CD4-positive, alpha-beta memory T cell (primary cell): Measurements from ENCODE around the gene SLC9A9. TPM values are rescaled to one million over a fixed set of nuclear protein-coding genes. Genes with fewer than 3 reads are reported as not detected.
"Not testable (repeated sequence)": the region's sequence is repeated elsewhere in the genome, so short reads cannot be mapped to it uniquely, and the experiment has no call there.

Experiments used
- CTCF ChIA-PET: fragments of 350-600 bp; sonication (Branson Sonifier 250); formaldehyde crosslinking; loops from one replicate; lab custom pipeline; 2021; ENCODE audit warnings: inconsistent platforms; ENCODE audit not compliant: partially characterized antibody; lab: Charles Lee
- POLR2A ChIA-PET: fragments of 350-600 bp; sonication (Branson Sonifier 250); formaldehyde crosslinking; loops from one replicate; lab custom pipeline; 2021; ENCODE audit not compliant: partially characterized antibody; lab: Charles Lee
- DNase-seq, 5 donors: peaks; one replicate each; pipeline versions ENCODE4 v3.0.0 to v3.0.0-alpha.2; 2020 to 2022; ENCODE audit warnings: mixed read lengths in 1 of 5
- H3K27ac ChIP-seq: one replicate; pipeline ENCODE4 v1.7.0; 2013; ENCODE audit warnings: low read depth, low read length
- H3K27me3 ChIP-seq: 2 replicates; pipeline ENCODE4 v1.7.0; 2013; ENCODE audit warnings: mild to moderate bottlenecking, low read length, moderate library complexity; ENCODE audit not compliant: insufficient read depth
- H3K36me3 ChIP-seq: 2 replicates; pipeline ENCODE4 v1.7.0; 2013; ENCODE audit warnings: mild to moderate bottlenecking, low read length, moderate library complexity; ENCODE audit not compliant: insufficient read depth
- H3K4me1 ChIP-seq: 2 replicates; pipeline ENCODE4 v1.7.0; 2013; ENCODE audit warnings: mild to moderate bottlenecking, low read length, moderate library complexity; ENCODE audit not compliant: insufficient read depth
- H3K4me3 ChIP-seq, 2 donors: one replicate each; pipeline ENCODE4 v1.7.0; 2013; ENCODE audit warnings: low read length in 2 of 2, mild to moderate bottlenecking in 1 of 2
- H3K9me3 ChIP-seq, 2 donors: one replicate each; pipeline ENCODE4 v1.7.0; 2013; ENCODE audit warnings: low read length in 2 of 2, control low read depth in 1 of 2; ENCODE audit not compliant: control insufficient read depth in 1 of 2
- H3K27ac Mint-ChIP-seq, 7 donors: one replicate each; pipeline ENCODE4 v1.8.0; 2020 to 2021; ENCODE audit warnings: mixed read lengths in 7 of 7, mild to moderate bottlenecking in 6 of 7, inconsistent platforms in 3 of 7, moderate library complexity in 3 of 7
- H3K27me3 Mint-ChIP-seq, 2 donors: one replicate each; pipeline ENCODE4 v1.8.0; 2020 to 2021; ENCODE audit warnings: mixed read lengths in 2 of 2
- H3K36me3 Mint-ChIP-seq, 2 donors: one replicate each; pipeline ENCODE4 v1.8.0; 2020 to 2021; ENCODE audit warnings: mixed read lengths in 2 of 2, inconsistent platforms in 1 of 2, mild to moderate bottlenecking in 1 of 2
- H3K4me1 Mint-ChIP-seq, 4 donors: one replicate each; pipeline ENCODE4 v1.8.0; 2020 to 2021; ENCODE audit warnings: mixed read lengths in 4 of 4, mild to moderate bottlenecking in 1 of 4
- H3K4me3 Mint-ChIP-seq, 8 donors: one replicate each; pipeline ENCODE4 v1.8.0; 2020 to 2021; ENCODE audit warnings: mixed read lengths in 8 of 8, mild to moderate bottlenecking in 7 of 8, moderate library complexity in 6 of 8, inconsistent platforms in 3 of 8
- H3K9me3 Mint-ChIP-seq, 8 donors: one replicate each; pipeline ENCODE4 v1.8.0; 2020 to 2021; ENCODE audit warnings: mixed read lengths in 8 of 8, mild to moderate bottlenecking in 5 of 8, inconsistent platforms in 3 of 8, moderate library complexity in 1 of 8
- intact Hi-C: fragments of 100-400 bp; cut with micrococcal nuclease; formaldehyde crosslinking; loops from one replicate; pipeline ENCODE4 v1.15.1; 2023
- polyA plus RNA-seq, 2 donors: library from polyadenylated mRNA; unstranded; fragments of 300-500 nt; fragmentation: Illumina TruSeq; gene quantifications; one replicate each; pipeline ENCODE4 v1.2.3, GENCODE V29; 2021
- total RNA-seq, 2 experiments: library from RNA; stranded (reverse); gene quantifications; one replicate each; pipeline ENCODE4 v1.2.3, GENCODE V29; 2021

Gene SLC9A9
- total and polyA plus RNA-seq, 4 experiments from 2014 or later = 30.8 to 35.5 (median 34.4) TPM

- H3K36me3 Mint-ChIP-seq = peaks cover 3 to 32% of the 10 kb centered on the region in 2 donors
- H3K4me3 Mint-ChIP-seq = no peak overlapping the region
- ChIA-PET CTCF (interaction anchor here (1.3 kb wide), 1 partner anchor 37 kb away, joined by 3 read pairs; no protein-coding TSS in a partner anchor), POLR2A (no interaction called here)
- no peaks in the 10 kb centered on the region for H3K9me3 ChIP-seq
- no peak overlapping the region for H3K27ac ChIP-seq
- no peaks in the 10 kb centered on the region for H3K4me1 ChIP-seq
- H3K9me3 Mint-ChIP-seq = peaks cover 0 to 4% (median 0%) of the 10 kb centered on the region in 8 donors
- intact Hi-C loops = no loop called here
- DNase-seq = no peak
- H3K4me1 Mint-ChIP-seq = peaks cover 0 to 14% (median 5%) of the 10 kb centered on the region in 4 donors
- H3K27ac Mint-ChIP-seq = peak overlapping the region in 1 of 7 donors; percentile 53
- H3K4me3 ChIP-seq = no peak overlapping the region
- no peaks in the 10 kb centered on the region for H3K27me3 ChIP-seq
- no peaks in the 10 kb centered on the region for H3K27me3 Mint-ChIP-seq
- no peaks in the 10 kb centered on the region for H3K36me3 ChIP-seq
Measured at GRCh38 chr3:143712522-143712921, 135.7 kb downstream of the SLC9A9 start.

- Mint-ChIP-seq H3K4me1 (peaks cover 0 to 10% (median 2%) of the 10 kb centered on the region in 4 donors), H3K36me3 (peaks cover 0 to 17% of the 10 kb centered on the region in 2 donors), H3K9me3 (peaks cover 0 to 6% (median 0%) of the 10 kb centered on the region in 8 donors), H3K27ac (no peak overlapping the region), H3K4me3 (no peak overlapping the region), H3K27me3 (no peaks in the 10 kb centered on the region)
- intact Hi-C loops = no loop called here
- DNase-seq = no peak
- Histone ChIP-seq H3K9me3 (no peaks in the 10 kb centered on the region), H3K4me3 (no peak overlapping the region), H3K4me1 (no peaks in the 10 kb centered on the region), H3K27me3 (no peaks in the 10 kb centered on the region), H3K27ac (no peak overlapping the region), H3K36me3 (no peaks in the 10 kb centered on the region)
- CTCF ChIA-PET = interaction anchor here (0.9 kb wide), 1 partner anchor 34 kb away, joined by 3 read pairs; no protein-coding TSS in a partner anchor
- POLR2A ChIA-PET = no interaction called here
Measured at GRCh38 chr3:143707848-143708247, 140.4 kb downstream of the SLC9A9 start.

- Mint-ChIP-seq H3K27me3 (no peaks in the 10 kb centered on the region), H3K36me3 (peaks cover 0 to 20% of the 10 kb centered on the region in 2 donors), H3K27ac (peak overlapping the region in 2 of 7 donors; percentile 18 to 61), H3K9me3 (peaks cover 0 to 2% (median 0%) of the 10 kb centered on the region in 8 donors), H3K4me3 (no peak overlapping the region), H3K4me1 (peaks cover 0 to 7% (median 0%) of the 10 kb centered on the region in 4 donors)
- POLR2A ChIA-PET = no interaction called here
- CTCF ChIA-PET = no interaction called here
- Histone ChIP-seq H3K27me3 (no peaks in the 10 kb centered on the region), H3K4me3 (no peak overlapping the region), H3K4me1 (no peaks in the 10 kb centered on the region), H3K27ac (no peak overlapping the region), H3K9me3 (no peaks in the 10 kb centered on the region), H3K36me3 (no peaks in the 10 kb centered on the region)
- intact Hi-C loops = no loop called here
- DNase-seq = no peak
Measured at GRCh38 chr3:143700431-143700975, 147.8 kb downstream of the SLC9A9 start.

- peaks cover 0 to 5% (median 0%) of the 10 kb centered on the region in 4 donors for H3K4me1 Mint-ChIP-seq
- intact Hi-C loops = no loop called here
- no peaks in the 10 kb centered on the region for H3K9me3 ChIP-seq
- DNase-seq = no peak
- H3K4me3 ChIP-seq = no peak overlapping the region
- no peaks in the 10 kb centered on the region for H3K4me1 ChIP-seq
- H3K36me3 ChIP-seq = no peaks in the 10 kb centered on the region
- H3K36me3 Mint-ChIP-seq = peaks cover 0 to 20% of the 10 kb centered on the region in 2 donors
- H3K4me3 Mint-ChIP-seq = no peak overlapping the region
- no peaks in the 10 kb centered on the region for H3K27me3 Mint-ChIP-seq
- H3K27ac ChIP-seq = no peak overlapping the region
- no peak overlapping the region for H3K27ac Mint-ChIP-seq
- ChIA-PET CTCF (interaction anchor here (0.7 kb wide), 1 partner anchor 25 kb away, joined by 3 read pairs; no protein-coding TSS in a partner anchor), POLR2A (no interaction called here)
- H3K27me3 ChIP-seq = no peaks in the 10 kb centered on the region
- peaks cover 0 to 3% (median 0%) of the 10 kb centered on the region in 8 donors for H3K9me3 Mint-ChIP-seq
Measured at GRCh38 chr3:143699424-143699823, 148.8 kb downstream of the SLC9A9 start.

- intact Hi-C loops = no loop called here
- H3K4me1 ChIP-seq = no peaks in the 10 kb centered on the region
- ChIA-PET CTCF (no interaction called here), POLR2A (no interaction called here)
- Mint-ChIP-seq H3K9me3 (peaks cover 0 to 3% (median 0%) of the 10 kb centered on the region in 8 donors), H3K27ac (no peak overlapping the region), H3K4me3 (no peak overlapping the region), H3K27me3 (no peaks in the 10 kb centered on the region), H3K4me1 (peaks cover 0 to 5% (median 0%) of the 10 kb centered on the region in 4 donors), H3K36me3 (peaks cover 0 to 17% of the 10 kb centered on the region in 2 donors)
- H3K4me3 ChIP-seq = no peak overlapping the region
- no peaks in the 10 kb centered on the region for H3K36me3 ChIP-seq
- no peaks in the 10 kb centered on the region for H3K27me3 ChIP-seq
- no peak for DNase-seq
- no peaks in the 10 kb centered on the region for H3K9me3 ChIP-seq
- no peak overlapping the region for H3K27ac ChIP-seq
Measured at GRCh38 chr3:143698682-143699303, 149.5 kb downstream of the SLC9A9 start.

- Mint-ChIP-seq H3K27ac (no peak overlapping the region), H3K36me3 (peaks cover 3 to 20% of the 10 kb centered on the region in 2 donors), H3K4me3 (no peak overlapping the region), H3K4me1 (peaks cover 0 to 5% (median 0%) of the 10 kb centered on the region in 4 donors), H3K27me3 (no peaks in the 10 kb centered on the region), H3K9me3 (peaks cover 0 to 3% (median 0%) of the 10 kb centered on the region in 8 donors)
- H3K36me3 ChIP-seq = no peaks in the 10 kb centered on the region
- POLR2A ChIA-PET = no interaction called here
- H3K9me3 ChIP-seq = no peaks in the 10 kb centered on the region
- intact Hi-C loops = no loop called here
- no peak overlapping the region for H3K27ac ChIP-seq
- CTCF ChIA-PET = no interaction called here
- no peak overlapping the region for H3K4me3 ChIP-seq
- no peak for DNase-seq
- no peaks in the 10 kb centered on the region for H3K27me3 ChIP-seq
- H3K4me1 ChIP-seq = no peaks in the 10 kb centered on the region
Measured at GRCh38 chr3:143697975-143698374, 150.3 kb downstream of the SLC9A9 start.

GRCh38 chr3:143695333-143695732, 152.9 kb downstream of the SLC9A9 start:
- H3K9me3 Mint-ChIP-seq, H3K9me3 ChIP-seq, POLR2A ChIA-PET, intact Hi-C loops, H3K27me3 ChIP-seq, CTCF ChIA-PET, H3K4me3 Mint-ChIP-seq, DNase-seq, H3K4me1 ChIP-seq, H3K36me3 ChIP-seq, H3K27me3 Mint-ChIP-seq, H3K27ac ChIP-seq, H3K4me3 ChIP-seq, H3K4me1 Mint-ChIP-seq: not testable (repeated sequence)
- Mint-ChIP-seq H3K36me3 (peaks cover 8 to 22% of the 10 kb centered on the region in 2 donors), H3K27ac (peak overlapping the region in 1 of 7 donors; percentile 54)
